NCI-H1930 (cell line): ENCODE measurements around the gene PAPSS2.

Experiments
- DNase-seq, 2 experiments: peaks; one replicate each; lab custom pipeline; 2025; lab: John Stamatoyannopoulos, UW

The PAPSS2 gene

GRCh38 chr10:87794285-87794684 lies 134.6 kb downstream of the PAPSS2 start:
- no peak for DNase-seq
